HEK293 (cell line): ENCODE results near the gene RAD23B.

Experiments
- CTCF ChIP-seq: fragments of 450-650 bp; formaldehyde crosslinking; IDR thresholded peaks from 2 replicates; pipeline ENCODE4 v1.5.1; 2016; ENCODE audit warnings: missing biosample characterization, missing genetic modification characterization
- RBAK ChIP-seq: fragments of 450-650 bp; formaldehyde crosslinking; IDR thresholded peaks from 2 replicates; pipeline ENCODE4 v1.5.1; 2016; ENCODE audit warnings: missing biosample characterization, missing genetic modification characterization
- ZNF266 ChIP-seq: fragments of 450-650 bp; formaldehyde crosslinking; IDR thresholded peaks from 2 replicates; pipeline ENCODE4 v1.5.1; 2016; ENCODE audit warnings: missing biosample characterization, missing genetic modification characterization, low read depth
- ZNF350 ChIP-seq: fragments of 450-650 bp; formaldehyde crosslinking; IDR thresholded peaks from 2 replicates; pipeline ENCODE4 v1.5.0; 2017; ENCODE audit warnings: missing biosample characterization, mild to moderate bottlenecking, missing genetic modification characterization

GRCh38 chr9:107249131-107249533 is 33.9 kb upstream of the RAD23B start:
- TF ChIP-seq ZNF266 (tag by site-specific recombination) (no peak), ZNF350 (tag by site-specific recombination) (no peak), CTCF (no peak), RBAK (tag by site-specific recombination) (no peak)
